OCI-LY7 (cell line): ENCODE results near the gene SLC6A12. TPM values are rescaled to one million over a fixed set of nuclear protein-coding genes. Genes with fewer than 3 reads are reported as not detected.

Experiments used
- BruUV-seq: library from RNA; stranded (reverse); fragments of 400-500 nt; replicated peaks from 2 replicates; lab custom pipeline; 2021; lab: Mats Ljungman, UMichigan
- CTCF ChIA-PET: fragments of 300-600 bp; sonication (Branson Sonifier 250); formaldehyde crosslinking; loops from one replicate; lab custom pipeline; 2022; ENCODE audit warnings: antibody characterized with exemption; ENCODE audit not compliant: unreplicated experiment; lab: Charles Lee
- POLR2A ChIA-PET: fragments of 300-600 bp; sonication (Branson Sonifier 250); formaldehyde crosslinking; loops from one replicate; lab custom pipeline; 2022; ENCODE audit warnings: antibody characterized with exemption; lab: Charles Lee
- DNase-seq: peaks from one replicate; pipeline ENCODE4 v3.0.0-alpha.2; 2015; ENCODE audit warnings: low spot score
- H2AFZ ChIP-seq: fragments of 200-600 bp; sonication (generic), shearing (Covaris generic); 2 replicates; pipeline ENCODE4 v1.6.1; 2014; ENCODE audit warnings: mild to moderate bottlenecking, antibody characterized with exemption, low read length, moderate library complexity
- H3K27ac ChIP-seq: fragments of 200-600 bp; sonication (generic); 2 replicates; pipeline ENCODE4 v1.5.1; 2014; ENCODE audit warnings: mixed run types, low read depth, mild to moderate bottlenecking, moderate library complexity, low read length, inconsistent platforms; ENCODE audit not compliant: poor library complexity, severe bottlenecking
- H3K36me3 ChIP-seq: fragments of 200-600 bp; sonication (generic); 2 replicates; pipeline ENCODE4 v1.6.1; 2014; ENCODE audit warnings: mild to moderate bottlenecking, antibody characterized with exemption, low read length, moderate library complexity, mixed read lengths; ENCODE audit not compliant: insufficient read depth
- H3K4me1 ChIP-seq: fragments of 200-600 bp; sonication (generic); 2 replicates; pipeline ENCODE4 v1.5.1; 2014; ENCODE audit warnings: mild to moderate bottlenecking, low read length; ENCODE audit not compliant: insufficient read depth, poor library complexity, severe bottlenecking
- H3K4me2 ChIP-seq: fragments of 200-600 bp; sonication (generic); 2 replicates; pipeline ENCODE4 v1.6.1; 2014; ENCODE audit warnings: mild to moderate bottlenecking, low read length
- H3K4me3 ChIP-seq: fragments of 200-600 bp; sonication (generic); 2 replicates; pipeline ENCODE4 v1.5.1; 2014; ENCODE audit warnings: mild to moderate bottlenecking, low read depth, low read length; ENCODE audit not compliant: poor library complexity, severe bottlenecking
- H3K79me2 ChIP-seq: fragments of 200-600 bp; sonication (generic); 2 replicates; pipeline ENCODE4 v1.6.1; 2016; ENCODE audit warnings: low read depth, mild to moderate bottlenecking, low read length, moderate library complexity, mixed read lengths; ENCODE audit not compliant: insufficient read depth
- H3K9me2 ChIP-seq: fragments of 200-600 bp; sonication (generic); 2 replicates; pipeline ENCODE4 v1.6.1; 2016; ENCODE audit warnings: mild to moderate bottlenecking, low read length, mixed read lengths; ENCODE audit not compliant: insufficient read depth
- H3K9me3 ChIP-seq: fragments of 200-600 bp; sonication (generic); 2 replicates; pipeline ENCODE4 v1.6.1; 2014; ENCODE audit warnings: mild to moderate bottlenecking, mixed run types, low read length, mixed read lengths
- H4K20me1 ChIP-seq: fragments of 200-600 bp; sonication (generic); 2 replicates; pipeline ENCODE4 v1.6.1; 2014; ENCODE audit warnings: mild to moderate bottlenecking, antibody characterized with exemption, low read length, moderate library complexity, mixed read lengths; ENCODE audit not compliant: insufficient read depth
- CTCF ChIP-seq: fragments of 200-600 bp; sonication (generic); conservative IDR thresholded peaks from 2 replicates; pipeline ENCODE4 v1.5.1; 2014; ENCODE audit warnings: mild to moderate bottlenecking, antibody characterized with exemption, low read length, moderate library complexity, mixed read lengths
- EZH2phosphoT487 ChIP-seq: fragments of 200-600 bp; sonication (generic); IDR thresholded peaks from 2 replicates; pipeline ENCODE4 v1.6.1; 2018; ENCODE audit warnings: low read depth, borderline replicate concordance, mild to moderate bottlenecking, mixed run types, antibody characterized with exemption, low read length, moderate library complexity, mixed read lengths
- intact Hi-C: fragments of 100-400 bp; cut with micrococcal nuclease; formaldehyde crosslinking; loops from one replicate; pipeline ENCODE4 v1.10.0; 2022; ENCODE audit not compliant: unreplicated experiment
- total RNA-seq, 2 experiments: library from RNA; depleted of rRNA in 1 of 2; stranded (reverse); fragments of >200 nt in 1 of 2; shearing (Covaris generic) in 1 of 2; gene quantifications; 2 replicates each; pipeline ENCODE4 v1.2.3, GENCODE V29; 2014 to 2022

SLC6A12 gene
- total RNA-seq, 2 experiments from 2014 or later, result not detected

GRCh38 chr12:205026-205425 is 8.9 kb downstream of the SLC6A12 start:
- no TSS peak for BruUV-seq
- TF ChIP-seq CTCF, result no peak
- TF ChIP-seq EZH2phosphoT487, result no peak

GRCh38 chr12:204261-204678 is 9.7 kb downstream of the SLC6A12 start:
- Histone ChIP-seq H3K27ac (no peak overlapping the region), H3K4me3 (no peak overlapping the region), H3K79me2 (no peaks in the 10 kb centered on the region), H2AFZ (no peak overlapping the region), H3K9me2 (no peaks in the 10 kb centered on the region), H3K4me1 (no peaks in the 10 kb centered on the region), H3K4me2 (no peak overlapping the region), H3K9me3 (no peaks in the 10 kb centered on the region), H4K20me1 (no peaks in the 10 kb centered on the region), H3K36me3 (no peaks in the 10 kb centered on the region)
- BruUV-seq, result no TSS peak
- POLR2A ChIA-PET, result no interaction called here
- no peak for DNase-seq
- TF ChIP-seq CTCF (no peak), EZH2phosphoT487 (no peak)
- intact Hi-C loops, result no loop called here
- CTCF ChIA-PET, result no interaction called here

More at GRCh38 chr12:205026-205425, 8.9 kb downstream of the SLC6A12 start:
- H3K9me3 ChIP-seq, result no peaks in the 10 kb centered on the region
- no peak overlapping the region for H2AFZ ChIP-seq
- intact Hi-C loops, result no loop called here
- DNase-seq, result no peak
- H3K36me3 ChIP-seq, result no peaks in the 10 kb centered on the region
- ChIA-PET CTCF (no interaction called here), POLR2A (no interaction called here)
- H3K27ac ChIP-seq, result no peak overlapping the region
- no peaks in the 10 kb centered on the region for H3K79me2 ChIP-seq
- H3K4me2 ChIP-seq, result no peak overlapping the region
- no peaks in the 10 kb centered on the region for H3K9me2 ChIP-seq
- H3K4me1 ChIP-seq, result no peaks in the 10 kb centered on the region
- H4K20me1 ChIP-seq, result no peaks in the 10 kb centered on the region
- H3K4me3 ChIP-seq, result no peak overlapping the region

- no peak for TF ChIP-seq CTCF
- TF ChIP-seq EZH2phosphoT487, result no peak
- Histone ChIP-seq H3K4me3 (no peak overlapping the region), H4K20me1 (no peaks in the 10 kb centered on the region), H3K9me2 (no peaks in the 10 kb centered on the region), H3K27ac (no peak overlapping the region), H2AFZ (no peak overlapping the region), H3K4me1 (no peaks in the 10 kb centered on the region), H3K9me3 (no peaks in the 10 kb centered on the region), H3K4me2 (no peak overlapping the region), H3K79me2 (no peaks in the 10 kb centered on the region), H3K36me3 (no peaks in the 10 kb centered on the region)
- DNase-seq, result no peak
- BruUV-seq, result no TSS peak
- ChIA-PET POLR2A (no interaction called here), CTCF (no interaction called here)
- intact Hi-C loops, result no loop called here
These were observed 10.3 kb downstream of the SLC6A12 start for GRCh38 chr12:203462-204260.
